Measurements from ENCODE around the gene SFTPD.
"Not testable (repeated sequence)": the region's sequence is repeated elsewhere in the genome, so short reads cannot be mapped to it uniquely, and the experiment has no call there.

The SFTPD gene

DNA sequence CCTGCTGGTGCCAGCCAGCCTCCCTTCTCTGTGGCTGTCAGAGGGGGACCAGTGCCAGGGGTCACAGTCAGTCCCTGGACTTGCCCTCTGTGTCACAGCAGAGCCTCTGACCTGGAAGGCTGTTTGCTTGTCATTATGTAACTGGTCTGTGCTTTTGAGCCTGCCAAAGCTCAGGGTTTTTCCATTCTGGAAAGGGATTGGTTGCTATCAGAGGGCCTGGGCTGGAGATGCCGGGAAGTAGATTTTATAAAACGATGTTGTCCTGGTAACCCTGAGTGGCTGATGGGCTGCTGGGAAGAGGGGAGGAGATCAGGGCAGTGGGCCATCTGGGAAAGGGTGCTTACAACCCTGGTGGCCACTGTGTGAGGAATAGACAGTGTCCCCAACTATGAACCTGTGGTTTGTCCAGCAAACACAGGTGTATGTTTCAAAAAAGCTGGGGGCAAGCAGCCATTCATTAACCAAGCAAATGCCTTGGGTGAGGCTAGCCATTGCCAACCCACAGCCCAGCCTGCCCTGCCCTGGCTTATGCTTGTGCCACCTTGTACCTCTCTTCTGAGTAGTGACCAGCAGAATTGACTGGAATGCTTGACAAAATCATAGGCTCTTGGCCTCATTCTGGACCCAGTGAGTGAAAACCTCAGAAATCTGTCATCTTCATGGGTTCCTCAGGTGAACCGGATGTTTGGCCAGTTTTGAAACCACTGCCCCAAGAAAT is 21.6 kb downstream of the SFTPD start:
- DNase-seq (ENCODE audit: low spot score) = no peak
- TF ChIP-seq, protein P1, sequence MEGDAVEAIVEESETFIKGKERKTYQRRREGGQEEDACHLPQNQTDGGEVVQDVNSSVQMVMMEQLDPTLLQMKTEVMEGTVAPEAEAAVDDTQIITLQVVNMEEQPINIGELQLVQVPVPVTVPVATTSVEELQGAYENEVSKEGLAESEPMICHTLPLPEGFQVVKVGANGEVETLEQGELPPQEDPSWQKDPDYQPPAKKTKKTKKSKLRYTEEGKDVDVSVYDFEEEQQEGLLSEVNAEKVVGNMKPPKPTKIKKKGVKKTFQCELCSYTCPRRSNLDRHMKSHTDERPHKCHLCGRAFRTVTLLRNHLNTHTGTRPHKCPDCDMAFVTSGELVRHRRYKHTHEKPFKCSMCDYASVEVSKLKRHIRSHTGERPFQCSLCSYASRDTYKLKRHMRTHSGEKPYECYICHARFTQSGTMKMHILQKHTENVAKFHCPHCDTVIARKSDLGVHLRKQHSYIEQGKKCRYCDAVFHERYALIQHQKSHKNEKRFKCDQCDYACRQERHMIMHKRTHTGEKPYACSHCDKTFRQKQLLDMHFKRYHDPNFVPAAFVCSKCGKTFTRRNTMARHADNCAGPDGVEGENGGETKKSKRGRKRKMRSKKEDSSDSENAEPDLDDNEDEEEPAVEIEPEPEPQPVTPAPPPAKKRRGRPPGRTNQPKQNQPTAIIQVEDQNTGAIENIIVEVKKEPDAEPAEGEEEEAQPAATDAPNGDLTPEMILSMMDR (IDR thresholded peaks at IDR 0.05; ENCODE audit: extremely low read depth, insufficient read depth, missing control alignments) = no peak
- in situ Hi-C loops (cut with MboI; ENCODE audit: low pct_unique_long_range_greater_than_20kb, low sequenced_read_pairs, unreplicated experiment) = loop anchor here (25.0 kb wide), 1 partner anchor 365 kb away; the partner anchor contains the start of gene SFTPA2

DNA sequence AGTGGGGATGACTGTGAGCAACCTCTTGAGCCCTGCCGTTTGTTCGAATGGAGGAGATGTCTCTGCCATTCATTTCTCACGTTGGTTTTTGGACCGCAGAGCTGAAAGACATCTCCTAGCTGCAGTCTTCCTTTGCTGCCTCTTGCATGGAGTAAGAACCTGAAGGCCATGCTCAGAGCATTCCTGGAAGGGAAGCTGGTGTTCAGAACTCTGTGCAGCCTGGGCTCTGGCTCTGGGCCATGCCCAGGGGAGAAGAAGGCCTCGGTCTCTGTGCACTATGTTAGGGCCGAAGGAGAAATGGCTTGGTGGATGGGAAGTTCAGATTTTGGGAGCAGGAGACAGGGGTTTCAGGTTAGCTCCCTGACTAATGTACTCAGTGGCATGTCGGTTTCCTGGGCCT is 22.9 kb downstream of the SFTPD start:
- TF ChIP-seq, protein P1 (IDR thresholded peaks at IDR 0.05; ENCODE audit: extremely low read depth, insufficient read depth, missing control alignments) = no peak
- in situ Hi-C loops (cut with MboI; ENCODE audit: low pct_unique_long_range_greater_than_20kb, low sequenced_read_pairs, unreplicated experiment) = loop anchor here (25.0 kb wide), 1 partner anchor 364 kb away; the partner anchor contains the start of gene SFTPA2
- DNase-seq (ENCODE audit: low spot score) = no peak

DNA sequence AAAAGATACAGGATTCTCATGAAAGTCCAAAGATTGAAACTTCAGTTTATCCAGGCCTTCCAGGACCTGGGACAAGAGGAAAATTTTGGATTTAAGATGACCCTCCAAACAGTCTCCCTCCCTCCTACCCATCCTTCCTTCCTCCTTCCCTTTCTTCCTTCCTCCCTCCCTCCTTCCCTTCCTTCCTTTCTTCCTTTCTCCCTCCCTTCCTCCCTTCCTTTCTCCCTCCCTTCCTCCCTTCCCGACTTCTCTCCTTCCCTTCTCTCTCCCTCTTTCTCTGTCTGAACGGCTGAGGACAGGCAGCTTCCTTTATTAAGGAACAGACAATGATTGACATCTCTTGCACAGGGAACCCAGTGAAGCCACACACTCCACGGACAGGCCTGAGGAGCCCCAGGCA is 23.3 kb downstream of the SFTPD start:
- TF ChIP-seq, protein P1 (IDR thresholded peaks at IDR 0.05; ENCODE audit: extremely low read depth, insufficient read depth, missing control alignments) = no peak
- in situ Hi-C loops (cut with MboI; ENCODE audit: low pct_unique_long_range_greater_than_20kb, low sequenced_read_pairs, unreplicated experiment) = loop anchor here (25.0 kb wide), 1 partner anchor 363 kb away; the partner anchor contains the start of gene SFTPA2
- no peak for DNase-seq (ENCODE audit: low spot score)

DNA sequence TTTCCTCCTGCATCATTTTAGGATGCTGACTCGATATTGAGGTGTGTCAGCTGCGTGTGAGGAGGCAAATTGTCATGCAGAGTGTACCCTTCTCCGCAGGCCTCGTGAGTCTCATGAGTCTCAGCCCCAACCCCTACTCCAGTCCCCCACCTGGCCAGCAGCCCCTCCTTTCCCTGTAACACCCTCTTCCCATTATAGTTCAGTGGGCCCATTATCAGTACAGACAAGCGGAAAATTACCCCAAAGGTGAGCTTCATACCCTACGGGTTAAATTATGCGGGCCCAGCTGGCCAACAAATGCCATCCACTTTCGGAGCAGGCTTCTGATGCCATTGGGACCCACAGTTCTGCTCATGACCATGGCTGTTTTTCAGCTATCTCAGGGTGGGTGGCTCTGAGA is 25.2 kb downstream of the SFTPD start:
- in situ Hi-C loops (cut with MboI; ENCODE audit: low pct_unique_long_range_greater_than_20kb, low sequenced_read_pairs, unreplicated experiment) = no loop called here
- TF ChIP-seq, protein P1 (IDR thresholded peaks at IDR 0.05; ENCODE audit: extremely low read depth, insufficient read depth, missing control alignments) = no peak
- no peak for DNase-seq (ENCODE audit: low spot score)

DNA sequence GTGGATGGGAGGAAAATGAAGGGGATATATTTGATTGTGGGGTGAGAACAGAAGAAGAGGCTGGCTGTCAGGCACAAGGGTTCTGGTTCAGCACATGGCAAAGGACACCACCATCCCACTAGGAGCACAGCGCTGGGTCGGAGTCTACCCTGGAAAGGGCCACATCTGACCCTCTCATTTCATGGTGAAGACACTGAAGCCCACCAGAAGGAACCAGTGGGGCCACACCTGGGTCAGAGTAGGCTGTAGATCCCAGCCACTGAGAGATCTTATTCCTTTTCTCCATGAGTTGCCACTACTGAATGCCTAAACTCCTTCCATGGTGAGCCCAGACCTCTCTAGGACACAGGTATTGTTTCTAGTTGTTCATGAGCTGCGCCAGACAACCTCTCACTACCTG is 25.8 kb downstream of the SFTPD start:
- TF ChIP-seq, protein P1 (IDR thresholded peaks at IDR 0.05; ENCODE audit: extremely low read depth, insufficient read depth, missing control alignments) = no peak
- in situ Hi-C loops (cut with MboI; ENCODE audit: low pct_unique_long_range_greater_than_20kb, low sequenced_read_pairs, unreplicated experiment) = no loop called here
- DNase-seq (ENCODE audit: low spot score) = no peak

DNA sequence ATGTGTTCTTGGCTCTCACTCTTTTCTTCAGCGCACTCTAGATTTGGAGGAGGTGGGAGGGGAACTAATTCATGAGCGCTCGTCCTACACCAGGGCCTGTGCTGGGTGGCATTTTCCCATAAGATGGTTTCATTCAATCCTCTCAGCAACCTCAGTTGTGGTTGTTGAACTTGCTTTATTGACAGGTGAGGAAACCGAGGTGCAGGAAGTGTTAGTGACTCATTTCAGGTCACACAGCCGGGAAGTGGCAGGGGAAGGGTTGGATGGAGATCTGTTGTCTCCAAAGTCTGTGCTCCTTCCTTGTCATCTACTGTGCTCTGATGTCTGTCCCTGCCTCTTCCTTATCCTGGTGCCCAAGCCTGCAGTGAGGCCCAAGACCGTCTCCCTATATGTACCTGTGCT is 26.9 kb downstream of the SFTPD start:
- in situ Hi-C loops (cut with MboI; ENCODE audit: low pct_unique_long_range_greater_than_20kb, low sequenced_read_pairs, unreplicated experiment); DNase-seq (ENCODE audit: low spot score): not testable (repeated sequence)

DNA sequence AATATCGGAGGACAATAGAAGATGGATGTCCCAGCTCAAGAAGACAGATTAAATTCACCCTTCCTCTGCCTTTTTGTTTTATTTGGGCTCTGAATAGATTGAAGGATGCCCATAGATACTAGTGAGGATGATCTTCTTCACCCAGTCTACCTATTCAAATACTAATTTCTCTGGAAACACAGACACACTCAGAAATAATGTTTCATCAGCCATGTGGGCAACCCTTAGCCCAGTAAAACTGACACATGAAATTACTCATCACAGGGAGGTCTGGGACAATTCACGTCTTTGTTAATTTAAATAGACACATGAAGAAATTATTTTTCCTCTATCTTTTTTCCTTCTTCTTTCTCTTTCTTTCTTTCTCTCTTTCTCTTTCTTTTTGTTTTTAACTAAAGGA is 33.1 kb downstream of the SFTPD start:
- DNase-seq (ENCODE audit: low spot score); in situ Hi-C loops (cut with MboI; ENCODE audit: low pct_unique_long_range_greater_than_20kb, low sequenced_read_pairs, unreplicated experiment): not testable (repeated sequence)

DNA sequence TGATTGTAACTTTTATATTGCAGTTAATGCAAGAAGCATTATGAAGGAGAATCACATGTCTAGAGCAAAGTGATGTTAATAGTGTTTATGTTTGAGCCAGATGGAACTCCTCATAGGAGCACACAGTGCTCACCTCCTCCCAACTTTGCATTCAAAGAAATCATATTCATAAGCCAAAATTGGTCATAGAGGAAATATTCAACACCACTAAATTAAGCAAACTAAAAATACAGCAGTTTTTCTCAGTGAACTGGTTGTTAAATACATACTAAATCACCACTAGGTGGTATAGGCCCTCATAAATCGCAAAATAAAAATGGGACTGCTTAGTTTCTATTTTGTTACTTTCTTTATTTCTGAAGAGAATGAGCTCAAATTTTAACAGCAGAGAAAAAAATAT is 34.4 kb downstream of the SFTPD start:
- DNase-seq (ENCODE audit: low spot score); in situ Hi-C loops (cut with MboI; ENCODE audit: low pct_unique_long_range_greater_than_20kb, low sequenced_read_pairs, unreplicated experiment): not testable (repeated sequence)
